DND-41 (cell line): ENCODE measurements around the gene KLF6.

Source experiments
- CTCF ChIP-seq: IDR thresholded peaks from 2 replicates; pipeline ENCODE4 v1.5.1; 2012; ENCODE audit warnings: borderline replicate concordance, low read length, moderate library complexity, mild to moderate bottlenecking; ENCODE audit not compliant: poor library complexity, severe bottlenecking; ENCODE audit errors: extremely low read depth
- EZH2 ChIP-seq: IDR thresholded peaks from 3 replicates; pipeline ENCODE4 v1.6.1; 2012; ENCODE audit warnings: borderline replicate concordance, low read depth, mild to moderate bottlenecking, moderate library complexity, low read length, inconsistent platforms; ENCODE audit not compliant: severe bottlenecking

- TF ChIP-seq EZH2 = no peak
- no peak for TF ChIP-seq CTCF
These were observed 37.6 kb downstream of the KLF6 start for GRCh38 chr10:3747248-3747960.
